DND-41 (cell line): ENCODE measurements around the gene AUTS2.

Source experiments
- ATAC-seq: fragments of 200-7000 bp; cut with Tn5 transposase; 3 replicates; pipeline ENCODE4 v1.9.1; 2021; ENCODE audit warnings: low read depth; ENCODE audit not compliant: insufficient read depth
- DNase-seq: peaks from one replicate; pipeline ENCODE4 v3.0.0-alpha.2; 2020
- H2AFZ ChIP-seq: 2 replicates; pipeline ENCODE4 v1.6.0; 2012; ENCODE audit warnings: low read depth, low read length
- H3K27ac ChIP-seq: 2 replicates; pipeline ENCODE4 v1.5.1; 2012; ENCODE audit warnings: low read length, inconsistent platforms
- H3K27me3 ChIP-seq: fragments of 200-600 bp; sonication (generic); 2 replicates; pipeline ENCODE4 v1.6.0; 2012; ENCODE audit warnings: low read length, mild to moderate bottlenecking, inconsistent platforms; ENCODE audit not compliant: insufficient read depth, poor library complexity
- H3K36me3 ChIP-seq: 2 replicates; pipeline ENCODE4 v1.5.1; 2012; ENCODE audit warnings: low read length, inconsistent platforms; ENCODE audit not compliant: insufficient read depth
- H3K4me1 ChIP-seq: 2 replicates; pipeline ENCODE4 v1.5.1; 2012; ENCODE audit warnings: mild to moderate bottlenecking, low read length; ENCODE audit not compliant: insufficient read depth
- H3K4me2 ChIP-seq: 2 replicates; pipeline ENCODE4 v1.6.0; 2012; ENCODE audit warnings: mild to moderate bottlenecking, moderate library complexity, low read length, inconsistent platforms; ENCODE audit not compliant: insufficient read depth
- H3K4me3 ChIP-seq, 2 experiments: fragments of 200-600 bp in 1 of 2; shearing (Covaris generic) in 1 of 2; 2 replicates each; pipeline ENCODE4 v1.5.1; 2012 to 2016; ENCODE audit warnings: inconsistent platforms in 2 of 2, low read length in 2 of 2, mild to moderate bottlenecking in 2 of 2, low read depth in 1 of 2, moderate library complexity in 1 of 2
- H3K79me2 ChIP-seq: 2 replicates; pipeline ENCODE4 v1.6.0; 2012; ENCODE audit warnings: low read length, inconsistent platforms; ENCODE audit not compliant: insufficient read depth
- H3K9ac ChIP-seq: 2 replicates; pipeline ENCODE4 v1.6.0; 2012; ENCODE audit warnings: low read depth, mild to moderate bottlenecking, inconsistent platforms, low read length, moderate library complexity
- H3K9me3 ChIP-seq: 2 replicates; pipeline ENCODE4 v1.5.1; 2012; ENCODE audit warnings: low read length, moderate library complexity, mild to moderate bottlenecking, inconsistent platforms; ENCODE audit not compliant: insufficient read depth, severe bottlenecking
- H4K20me1 ChIP-seq: 2 replicates; pipeline ENCODE4 v1.6.0; 2012; ENCODE audit warnings: low read length; ENCODE audit not compliant: insufficient read depth
- CTCF ChIP-seq: IDR thresholded peaks from 2 replicates; pipeline ENCODE4 v1.5.1; 2012; ENCODE audit warnings: borderline replicate concordance, low read length, moderate library complexity, mild to moderate bottlenecking; ENCODE audit not compliant: poor library complexity, severe bottlenecking; ENCODE audit errors: extremely low read depth
- EZH2 ChIP-seq: IDR thresholded peaks from 3 replicates; pipeline ENCODE4 v1.6.1; 2012; ENCODE audit warnings: borderline replicate concordance, low read depth, mild to moderate bottlenecking, moderate library complexity, low read length, inconsistent platforms; ENCODE audit not compliant: severe bottlenecking

The AUTS2 gene

DNA sequence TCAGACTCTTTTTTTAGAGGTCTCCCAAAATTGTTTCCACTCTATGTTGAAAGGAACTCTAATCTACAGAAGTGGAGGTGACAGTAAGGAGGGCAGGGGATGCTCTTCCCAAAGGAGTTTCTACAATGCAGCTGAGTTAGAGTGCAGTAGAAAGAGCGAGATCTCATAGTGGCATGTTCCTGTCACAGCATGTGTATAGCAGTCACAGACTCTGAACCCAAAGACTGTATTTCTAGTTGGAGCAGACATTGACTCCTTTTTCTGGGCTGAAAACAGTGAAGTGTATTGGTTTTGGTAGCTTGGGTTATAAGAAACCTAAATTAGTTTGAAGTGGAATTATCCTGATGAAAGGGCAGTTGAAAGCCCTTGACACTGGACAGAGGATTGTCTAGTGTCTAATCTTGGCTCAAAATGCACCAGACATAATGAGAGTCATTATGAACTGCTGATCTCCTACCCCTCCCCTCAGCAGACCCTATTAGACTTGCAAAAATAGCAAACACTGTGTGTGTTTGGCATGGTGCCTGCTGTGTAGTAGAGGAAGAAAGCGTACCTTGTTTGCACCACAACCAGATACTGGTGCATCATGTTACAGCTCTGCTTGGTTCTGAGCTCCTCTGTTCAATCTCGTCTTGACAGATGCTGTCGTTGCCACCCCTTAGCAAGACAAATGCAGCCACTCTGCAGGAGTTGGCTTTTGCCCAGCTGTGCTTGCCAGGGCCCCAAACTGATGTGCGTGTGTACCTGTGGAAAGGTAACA is 336.0 kb downstream of the AUTS2 start:
- Histone ChIP-seq H2AFZ (no peak overlapping the region), H3K4me1 (no peaks in the 10 kb centered on the region), H3K4me2 (no peak overlapping the region), H3K9me3 (no peaks in the 10 kb centered on the region), H3K27me3 (no peaks in the 10 kb centered on the region), H4K20me1 (no peaks in the 10 kb centered on the region; the same call in 1 of the 2 replicates), H3K79me2 (peaks cover 5% of the 10 kb centered on the region; the same call in 1 of the 2 replicates), H3K9ac (no peak overlapping the region), H3K36me3 (no peaks in the 10 kb centered on the region), H3K27ac (no peak overlapping the region), H3K4me3 (no peak overlapping the region)
- TF ChIP-seq CTCF (no peak), EZH2 (no peak)
- no peak for DNase-seq
- no peak for ATAC-seq

DNA sequence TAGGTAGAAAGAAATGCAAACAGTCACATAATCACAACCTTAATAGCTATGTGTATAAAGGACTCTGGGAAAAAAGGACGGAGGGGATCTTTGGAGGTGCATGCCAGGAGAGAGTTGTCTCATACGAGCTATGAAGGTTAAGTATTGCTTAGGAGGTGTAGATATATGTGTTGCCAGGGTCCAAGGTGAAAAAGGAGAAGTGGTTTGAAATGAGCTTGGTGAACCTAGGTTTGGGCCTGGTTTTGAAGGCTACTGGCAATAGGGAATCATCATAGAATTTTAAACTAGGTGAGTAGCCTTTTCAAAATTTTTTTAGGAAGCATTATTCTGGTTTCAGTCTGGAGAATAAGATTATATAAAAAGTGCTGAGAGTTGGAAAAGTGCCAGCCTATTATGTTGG is 336.8 kb downstream of the AUTS2 start:
- H3K4me3 ChIP-seq: no peak overlapping the region
- peaks cover 9% of the 10 kb centered on the region for H3K79me2 ChIP-seq
- no peak overlapping the region for H3K9ac ChIP-seq
- H3K4me2 ChIP-seq: no peak overlapping the region
- H2AFZ ChIP-seq: no peak overlapping the region
- H3K27ac ChIP-seq: no peak overlapping the region
- no peaks in the 10 kb centered on the region for H3K4me1 ChIP-seq
- no peaks in the 10 kb centered on the region for H3K36me3 ChIP-seq
- no peak for DNase-seq
- no peaks in the 10 kb centered on the region for H3K27me3 ChIP-seq
- no peak for TF ChIP-seq CTCF
- TF ChIP-seq EZH2: no peak
- peaks cover 2% of the 10 kb centered on the region; the same call in 1 of the 2 replicates for H4K20me1 ChIP-seq
- H3K9me3 ChIP-seq: no peaks in the 10 kb centered on the region
- ATAC-seq: no peak

DNA sequence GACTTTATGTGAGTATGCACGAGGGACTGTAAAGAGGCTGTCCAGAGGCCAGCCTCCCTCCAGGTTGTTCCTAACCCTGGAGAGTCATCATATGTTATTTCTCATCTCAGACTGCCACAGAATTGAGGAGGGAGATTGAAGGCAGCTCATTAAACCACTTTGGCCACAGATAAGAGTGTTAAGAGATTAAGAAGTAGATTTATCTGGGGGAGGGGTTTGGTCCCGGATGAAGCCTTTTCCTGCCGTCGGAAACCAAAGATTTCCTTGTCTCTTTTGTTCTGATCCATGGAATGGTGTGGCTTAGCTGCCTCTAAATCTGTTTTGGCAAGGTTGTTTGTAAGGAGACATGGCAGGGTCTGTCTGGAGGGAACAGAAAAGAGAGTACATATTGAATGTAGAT is 338.8 kb downstream of the AUTS2 start:
- TF ChIP-seq CTCF (no peak), EZH2 (no peak)
- peaks cover 9% of the 10 kb centered on the region for H3K79me2 ChIP-seq
- H3K4me3 ChIP-seq: no peak overlapping the region
- DNase-seq: no peak
- H4K20me1 ChIP-seq: peaks cover 3% of the 10 kb centered on the region; the same call in 1 of the 2 replicates
- H3K36me3 ChIP-seq: no peaks in the 10 kb centered on the region
- no peaks in the 10 kb centered on the region for H3K9me3 ChIP-seq
- H3K9ac ChIP-seq: no peak overlapping the region
- no peaks in the 10 kb centered on the region for H3K4me1 ChIP-seq
- ATAC-seq: no peak
- H3K27ac ChIP-seq: no peak overlapping the region
- H3K27me3 ChIP-seq: no peaks in the 10 kb centered on the region
- H2AFZ ChIP-seq: no peak overlapping the region
- no peak overlapping the region for H3K4me2 ChIP-seq
